ENCODE data around the gene MAPKAP1. TPM values are rescaled to one million over a fixed set of nuclear protein-coding genes. Genes with fewer than 3 reads are reported as not detected.

MAPKAP1 gene
- polyA plus RNA-seq, 3 donors, result 39.9 to 57.5 (median 44.1) TPM

DNA sequence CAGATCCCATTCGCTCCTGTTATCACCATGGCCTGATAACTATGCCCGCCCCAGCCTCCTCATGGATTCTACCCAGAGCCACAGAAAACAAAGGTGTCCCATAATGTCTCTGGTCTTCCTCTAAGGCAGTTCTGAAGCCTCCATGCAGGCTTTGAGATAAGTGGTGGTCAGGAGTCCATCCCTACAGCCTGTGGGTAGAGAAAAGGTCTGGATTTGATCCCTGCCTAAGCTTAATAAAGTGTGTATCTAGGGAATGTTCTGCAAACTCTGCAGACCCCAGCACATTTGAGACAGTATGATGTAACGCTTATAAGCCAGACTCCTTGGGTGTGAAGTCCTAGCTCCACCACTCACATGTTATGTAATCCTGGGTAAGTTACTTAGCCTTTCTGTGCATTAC is 187.3 kb downstream of the MAPKAP1 start:
- Histone ChIP-seq H4K20me1 (ENCODE audit: insufficient read depth, low read length) (peaks cover 15% of the 10 kb centered on the region), H3K79me2 (ENCODE audit: insufficient read depth, low read length) (no peaks in the 10 kb centered on the region), H3K4me3 (replicated peaks in 1 of 3; ENCODE audit: low read depth in 2 of 3, low read length in 3 of 3) (no peak overlapping the region), H3K4me2 (replicated peaks; ENCODE audit: extremely low read depth, low read length, poor library complexity, severe bottlenecking) (no peak overlapping the region), H3K9ac (ENCODE audit: insufficient read depth, low read length, poor library complexity, severe bottlenecking) (no peak overlapping the region), H3K4me1 (ENCODE audit: control insufficient read depth in 1 of 2, insufficient read depth in 2 of 2, low read length in 2 of 2) (peaks cover 14 to 15% of the 10 kb centered on the region in 2 donors), H3K27me3 (ENCODE audit: control insufficient read depth in 2 of 2, insufficient read depth in 2 of 2, low read length in 2 of 2) (no peaks in the 10 kb centered on the region), H2AFZ (ENCODE audit: insufficient read depth, low read depth, low read length, poor library complexity, severe bottlenecking) (no peak overlapping the region), H3K9me3 (replicated peaks in 1 of 2; ENCODE audit: control insufficient read depth in 1 of 2, insufficient read depth in 1 of 2, low read length in 2 of 2) (no peaks in the 10 kb centered on the region), H3K27ac (ENCODE audit: low read depth in 1 of 2, low read length in 2 of 2) (no peak overlapping the region), H3K36me3 (replicated peaks in 1 of 2; ENCODE audit: control insufficient read depth in 1 of 2, insufficient read depth in 2 of 2, low read length in 2 of 2) (peaks cover 5 to 36% of the 10 kb centered on the region in 2 donors)
- TF ChIP-seq, protein P1, sequence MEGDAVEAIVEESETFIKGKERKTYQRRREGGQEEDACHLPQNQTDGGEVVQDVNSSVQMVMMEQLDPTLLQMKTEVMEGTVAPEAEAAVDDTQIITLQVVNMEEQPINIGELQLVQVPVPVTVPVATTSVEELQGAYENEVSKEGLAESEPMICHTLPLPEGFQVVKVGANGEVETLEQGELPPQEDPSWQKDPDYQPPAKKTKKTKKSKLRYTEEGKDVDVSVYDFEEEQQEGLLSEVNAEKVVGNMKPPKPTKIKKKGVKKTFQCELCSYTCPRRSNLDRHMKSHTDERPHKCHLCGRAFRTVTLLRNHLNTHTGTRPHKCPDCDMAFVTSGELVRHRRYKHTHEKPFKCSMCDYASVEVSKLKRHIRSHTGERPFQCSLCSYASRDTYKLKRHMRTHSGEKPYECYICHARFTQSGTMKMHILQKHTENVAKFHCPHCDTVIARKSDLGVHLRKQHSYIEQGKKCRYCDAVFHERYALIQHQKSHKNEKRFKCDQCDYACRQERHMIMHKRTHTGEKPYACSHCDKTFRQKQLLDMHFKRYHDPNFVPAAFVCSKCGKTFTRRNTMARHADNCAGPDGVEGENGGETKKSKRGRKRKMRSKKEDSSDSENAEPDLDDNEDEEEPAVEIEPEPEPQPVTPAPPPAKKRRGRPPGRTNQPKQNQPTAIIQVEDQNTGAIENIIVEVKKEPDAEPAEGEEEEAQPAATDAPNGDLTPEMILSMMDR (IDR thresholded peaks at IDR 0.05), result no peak
- Mint-ChIP-seq H3K9me3 (no peaks in the 10 kb centered on the region), H3K4me1 (peaks cover 23% of the 10 kb centered on the region), H3K4me3 (no peak overlapping the region), H3K27me3 (ENCODE audit: low read depth in 3 of 3) (no peaks in the 10 kb centered on the region), H3K36me3 (peaks cover 25 to 36% of the 10 kb centered on the region in 2 donors), H3K27ac (no peak overlapping the region)
- WGBS (ENCODE audit: insufficient coverage), result no CpG with 5 or more reads among the region's 3 CpGs
- intact Hi-C loops (cut with micrococcal nuclease), result no loop called here
- no peak for DNase-seq

DNA sequence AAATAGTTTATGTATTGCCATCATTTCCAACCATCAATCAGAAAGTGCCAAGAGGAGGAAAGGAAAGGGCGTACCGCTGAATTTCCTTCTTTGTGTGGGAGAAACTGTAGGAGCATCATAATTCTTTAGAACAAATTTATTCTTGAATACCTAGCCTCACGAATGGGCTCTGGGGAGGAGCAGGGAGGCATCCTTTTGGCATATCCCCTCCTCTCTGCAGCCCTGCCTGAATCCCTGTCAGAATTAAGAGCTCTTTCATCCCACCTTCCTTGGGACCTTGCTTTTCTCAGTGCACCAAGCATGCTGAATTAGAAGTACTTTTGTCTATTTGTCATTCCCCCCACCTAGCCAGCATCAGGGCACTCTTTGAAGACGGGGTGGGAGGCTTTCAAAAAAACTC is 189.4 kb downstream of the MAPKAP1 start:
- Mint-ChIP-seq H3K27ac (peak overlapping the region in 1 of 7 donors; percentile 68), H3K27me3 (ENCODE audit: low read depth in 3 of 3) (no peaks in the 10 kb centered on the region), H3K4me3 (no peak overlapping the region), H3K4me1 (peaks cover 18% of the 10 kb centered on the region), H3K9me3 (no peaks in the 10 kb centered on the region), H3K36me3 (peaks cover 25 to 27% of the 10 kb centered on the region in 2 donors)
- peaks cover 12% of the 10 kb centered on the region for H4K20me1 ChIP-seq (ENCODE audit: insufficient read depth, low read length)
- TF ChIP-seq, protein P1 (IDR thresholded peaks at IDR 0.05), result no peak
- no peak overlapping the region for H3K4me2 ChIP-seq (replicated peaks; ENCODE audit: extremely low read depth, low read length, poor library complexity, severe bottlenecking)
- H3K4me3 ChIP-seq (replicated peaks in 1 of 3; ENCODE audit: low read depth in 2 of 3, low read length in 3 of 3), result no peak overlapping the region
- DNase-seq, result no peak
- no CpG with 5 or more reads among the region's 4 CpGs for WGBS (ENCODE audit: insufficient coverage)
- H2AFZ ChIP-seq (ENCODE audit: insufficient read depth, low read depth, low read length, poor library complexity, severe bottlenecking), result no peak overlapping the region
- H3K27ac ChIP-seq (ENCODE audit: low read depth in 1 of 2, low read length in 2 of 2), result no peak overlapping the region
- H3K27me3 ChIP-seq (ENCODE audit: control insufficient read depth in 2 of 2, insufficient read depth in 2 of 2, low read length in 2 of 2), result no peaks in the 10 kb centered on the region
- peaks cover 12 to 13% of the 10 kb centered on the region in 2 donors for H3K4me1 ChIP-seq (ENCODE audit: control insufficient read depth in 1 of 2, insufficient read depth in 2 of 2, low read length in 2 of 2)
- H3K79me2 ChIP-seq (ENCODE audit: insufficient read depth, low read length), result no peaks in the 10 kb centered on the region
- H3K36me3 ChIP-seq (replicated peaks in 1 of 2; ENCODE audit: control insufficient read depth in 1 of 2, insufficient read depth in 2 of 2, low read length in 2 of 2), result peaks cover 5 to 33% of the 10 kb centered on the region in 2 donors
- no peak overlapping the region for H3K9ac ChIP-seq (ENCODE audit: insufficient read depth, low read length, poor library complexity, severe bottlenecking)
- no peaks in the 10 kb centered on the region for H3K9me3 ChIP-seq (replicated peaks in 1 of 2; ENCODE audit: control insufficient read depth in 1 of 2, insufficient read depth in 1 of 2, low read length in 2 of 2)
- intact Hi-C loops (cut with micrococcal nuclease), result no loop called here
